Pancreas (tissue), 10 donors: ENCODE measurements around the gene GALR1. TPM values are rescaled to one million over a fixed set of nuclear protein-coding genes. Genes with fewer than 3 reads are reported as not detected.
"Not testable (repeated sequence)": the region's sequence is repeated elsewhere in the genome, so short reads cannot be mapped to it uniquely, and the experiment has no call there.

ENCODE experiments used
- ATAC-seq, 4 donors: fragments of 200-7000 bp; cut with Tn5 transposase; one replicate each; pipeline versions ENCODE4 v1.8.0 to v1.9.1; 2020; ENCODE audit warnings: mild to moderate bottlenecking in 4 of 4, moderate library complexity in 4 of 4
- DNase-seq, 6 donors: peaks; one replicate each; pipeline ENCODE4 v3.0.0-alpha.2; 2020
- FAIRE-seq: peaks from 2 replicates; lab custom pipeline; 2012; peaks lifted over from hg19 to GRCh38; lab: Jason Lieb, UNC
- H3K27ac ChIP-seq, 4 donors: fragments of 200-600 bp; sonication (generic); 1 replicate in 3 of 4; 2 replicates in 1 of 4; pipeline versions ENCODE4 v1.5.0 to v1.8.0; 2020
- H3K27me3 ChIP-seq, 4 donors: fragments of 200-600 bp; one replicate each; pipeline ENCODE4 v1.8.0; 2021
- H3K36me3 ChIP-seq, 3 donors: fragments of 200-600 bp; sonication (generic) in 1 of 3; one replicate each; pipeline versions ENCODE4 v1.5.0 to v1.8.0; 2020 to 2021
- H3K4me1 ChIP-seq, 3 donors: fragments of 200-600 bp; one replicate each; pipeline ENCODE4 v1.8.0; 2021
- H3K4me3 ChIP-seq, 4 donors: fragments of 200-600 bp; sonication (generic) in 2 of 4; one replicate each; pipeline versions ENCODE4 v1.5.0 to v1.8.0; 2020 to 2021
- H3K9me3 ChIP-seq, 4 donors: fragments of 200-600 bp; one replicate each; pipeline ENCODE4 v1.8.0; 2021
- CTCF ChIP-seq, 4 donors: fragments of 200-600 bp; sonication (generic) in 3 of 4; IDR thresholded peaks; one replicate each; pipeline versions ENCODE4 v1.5.0 to v1.8.0; 2021; ENCODE audit warnings: antibody characterized with exemption in 4 of 4
- WGBS, 2 donors: extraction: QIAGEN DNeasy Blood & Tissue Kit; methylation state at CpG; one replicate each; pipeline ENCODE4 v1.1.7; 2013; 5-methylcytosine and 5-hydroxymethylcytosine counted together
- intact Hi-C, 3 donors: fragments of 100-400 bp; cut with DNase I; formaldehyde crosslinking; loops; one replicate each; pipeline versions ENCODE4 v1.11.1 to v1.14.2; 2022
- polyA plus RNA-seq, 2 donors: library from polyadenylated mRNA; stranded (reverse); fragments of 200-250 nt; gene quantifications; one replicate each; pipeline ENCODE4 v1.2.3, GENCODE V29; 2013
- total RNA-seq, 6 donors: library from RNA; stranded (reverse); fragmentation: NEBNext Ultra II Directional in 4 of 6; extraction: Animal tissue kit (Norgen Biotek cat#: 25700) in 4 of 6; gene quantifications; one replicate each; pipeline versions ENCODE4 v1.2.1 to v1.2.4, GENCODE V29; 2021 to 2023
- donor health status: healthy with polysubstance abuse.
- donor health status: DM: no; HTN: no; CAD: no; lungs with moderate emphysema.
- donor health status: DM: no; HTN: no; CAD: no.
- donor health status: control.
- donor health status: control.
- donor health status: Bipolar disorder and iron deficiency.
- donor health status: DM: yes; HTN: yes; CAD: no.
- donor health status: DM: no; HTN: no; CAD: no.
- donor health status: DM: no; HTN: no; CAD: no.
- donor health status: DM: yes; HTN: yes; CAD: no.

GALR1 gene
- total and polyA plus RNA-seq, 8 donors, result under 0.01 to 0.16 (median 0.04) TPM; not detected in 2

GRCh38 chr18:77223221-77223639 lies 26.4 kb upstream of the GALR1 start:
- no peaks in the 10 kb centered on the region for H3K9me3 ChIP-seq

GRCh38 chr18:77223653-77224052 lies 26.0 kb upstream of the GALR1 start:
- ATAC-seq (no peak), FAIRE-seq (no peak), DNase-seq (no peak)
- peaks cover 0 to under 1% (median 0%) of the 10 kb centered on the region in 4 donors for H3K27me3 ChIP-seq
- 67 to 71% methylated on average over 2 of the region's 2 CpGs for WGBS, 2 donors
- no peak for TF ChIP-seq CTCF (IDR thresholded peaks at IDR 0.05)
- H3K9me3 ChIP-seq, result no peaks in the 10 kb centered on the region
- no peaks in the 10 kb centered on the region for H3K4me1 ChIP-seq
- no peak overlapping the region for H3K4me3 ChIP-seq
- no peak overlapping the region for H3K27ac ChIP-seq
- H3K36me3 ChIP-seq, result no peaks in the 10 kb centered on the region
- intact Hi-C loops, result no loop called here

More at GRCh38 chr18:77223221-77223639, 26.4 kb upstream of the GALR1 start:
- H3K27ac ChIP-seq, result no peak overlapping the region
- H3K4me3 ChIP-seq, result no peak overlapping the region
- TF ChIP-seq CTCF (IDR thresholded peaks at IDR 0.05), result no peak
- ATAC-seq (no peak), DNase-seq (no peak), FAIRE-seq (no peak)
- no peaks in the 10 kb centered on the region for H3K36me3 ChIP-seq
- intact Hi-C loops, result no loop called here
- H3K4me1 ChIP-seq, result no peaks in the 10 kb centered on the region
- WGBS, 2 donors, result 66 to 73% methylated on average over 5 of the region's 5 CpGs
- no peaks in the 10 kb centered on the region for H3K27me3 ChIP-seq

GRCh38 chr18:77230645-77231044 lies 19.0 kb upstream of the GALR1 start:
- H3K36me3 ChIP-seq, result no peaks in the 10 kb centered on the region
- H3K4me3 ChIP-seq, result no peak overlapping the region
- TF ChIP-seq CTCF (IDR thresholded peaks at IDR 0.05), result no peak
- H3K4me1 ChIP-seq, result no peaks in the 10 kb centered on the region
- ATAC-seq (no peak), FAIRE-seq (no peak), DNase-seq (no peak)
- intact Hi-C loops, result no loop called here
- WGBS, 2 donors, result 84 to 96% methylated on average over 1 of the region's 1 CpG
- H3K27me3 ChIP-seq, result peaks cover 0 to 15% (median 2%) of the 10 kb centered on the region in 4 donors
- no peaks in the 10 kb centered on the region for H3K9me3 ChIP-seq
- no peak overlapping the region for H3K27ac ChIP-seq

GRCh38 chr18:77234504-77235365 lies 14.9 kb upstream of the GALR1 start:
- FAIRE-seq, result no peak
- 82 to 86% methylated on average over 16 of the region's 16 CpGs for WGBS, 2 donors
- Histone ChIP-seq H3K27ac (no peak overlapping the region), H3K9me3 (no peaks in the 10 kb centered on the region), H3K36me3 (no peaks in the 10 kb centered on the region), H3K4me1 (no peaks in the 10 kb centered on the region), H3K4me3 (no peak overlapping the region), H3K27me3 (peaks cover 0 to 10% (median 0%) of the 10 kb centered on the region in 4 donors)
- intact Hi-C loops, result no loop called here
- ATAC-seq, result no peak
- TF ChIP-seq CTCF (IDR thresholded peaks at IDR 0.05), result no peak
- DNase-seq, result no peak

- not testable (repeated sequence) for DNase-seq, FAIRE-seq
- WGBS, 2 donors, result 87 to 97% methylated on average over 5 of the region's 5 CpGs
These were observed 10.4 kb upstream of the GALR1 start for GRCh38 chr18:77239285-77239684.

More at GRCh38 chr18:77239285-77239684, 10.4 kb upstream of the GALR1 start:
- intact Hi-C loops, H3K27me3 ChIP-seq, ATAC-seq, H3K27ac ChIP-seq, H3K4me1 ChIP-seq, H3K36me3 ChIP-seq, H3K4me3 ChIP-seq, H3K9me3 ChIP-seq: not testable (repeated sequence)
